NCI-H446 (cell line): ENCODE results near the gene RNF32.
"Not testable (repeated sequence)": the region's sequence is repeated elsewhere in the genome, so short reads cannot be mapped to it uniquely, and the experiment has no call there.

Experiments used
- DNase-seq, 2 experiments: peaks; one replicate each; lab custom pipeline; 2025; lab: John Stamatoyannopoulos, UW

The RNF32 gene

GRCh38 chr7:156642306-156643045 is 1.9 kb downstream of the RNF32 start:
- DNase-seq = no peak

DNA sequence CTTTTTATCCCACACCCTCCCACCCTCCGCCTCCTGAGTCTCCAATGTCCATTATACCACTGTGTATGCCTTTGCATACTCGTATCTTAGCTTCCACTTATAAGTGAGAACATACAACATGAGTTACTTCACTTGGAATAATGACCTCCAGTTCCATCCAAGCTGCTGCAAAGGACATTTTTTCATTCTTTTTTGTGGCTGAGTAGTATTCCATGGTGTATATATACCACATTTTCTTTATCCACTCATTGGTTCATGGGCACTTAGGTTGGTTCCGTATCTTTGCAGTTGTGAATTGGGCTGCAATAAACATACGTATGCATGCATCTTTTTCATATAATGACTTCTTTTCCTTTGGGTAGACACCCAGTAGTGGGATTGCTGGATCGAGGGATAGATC is 6.8 kb downstream of the RNF32 start:
- DNase-seq = not testable (repeated sequence)

GRCh38 chr7:156650042-156650441 is 9.5 kb downstream of the RNF32 start:
- no peak for DNase-seq

GRCh38 chr7:156651474-156651873 is 10.9 kb downstream of the RNF32 start:
- DNase-seq = no peak

DNA sequence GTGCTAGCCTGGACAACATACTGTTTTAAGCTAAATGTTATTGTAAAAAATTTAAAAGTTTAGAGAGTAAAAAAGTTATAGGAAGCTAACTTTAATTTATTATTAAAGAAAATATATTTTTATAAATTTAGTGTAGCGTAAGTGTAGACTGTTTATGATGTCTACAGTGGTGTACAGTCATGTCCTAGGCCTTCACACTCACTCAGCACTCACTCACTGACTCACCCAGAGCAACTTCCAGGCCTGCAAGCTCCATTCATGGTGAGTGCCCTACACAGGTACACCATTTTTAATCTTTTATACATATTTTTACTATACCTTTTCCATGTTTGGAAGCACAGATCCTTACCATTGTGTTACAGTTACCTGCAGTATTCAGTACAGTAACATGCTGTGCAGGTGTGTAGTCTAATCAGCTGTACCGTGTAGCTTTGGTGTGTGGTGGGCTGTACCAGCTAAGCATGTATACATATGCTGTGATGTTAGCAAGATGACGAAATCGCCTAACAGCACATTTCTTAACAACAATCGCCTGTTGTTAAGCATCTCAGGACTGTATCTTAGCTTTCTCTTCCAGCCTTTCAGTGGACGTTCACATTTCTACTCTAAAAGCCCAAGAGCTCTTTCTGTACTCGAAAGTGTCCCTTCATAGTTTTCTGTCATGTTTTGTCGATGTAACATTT is 12.5 kb downstream of the RNF32 start:
- DNase-seq = no peak

DNA sequence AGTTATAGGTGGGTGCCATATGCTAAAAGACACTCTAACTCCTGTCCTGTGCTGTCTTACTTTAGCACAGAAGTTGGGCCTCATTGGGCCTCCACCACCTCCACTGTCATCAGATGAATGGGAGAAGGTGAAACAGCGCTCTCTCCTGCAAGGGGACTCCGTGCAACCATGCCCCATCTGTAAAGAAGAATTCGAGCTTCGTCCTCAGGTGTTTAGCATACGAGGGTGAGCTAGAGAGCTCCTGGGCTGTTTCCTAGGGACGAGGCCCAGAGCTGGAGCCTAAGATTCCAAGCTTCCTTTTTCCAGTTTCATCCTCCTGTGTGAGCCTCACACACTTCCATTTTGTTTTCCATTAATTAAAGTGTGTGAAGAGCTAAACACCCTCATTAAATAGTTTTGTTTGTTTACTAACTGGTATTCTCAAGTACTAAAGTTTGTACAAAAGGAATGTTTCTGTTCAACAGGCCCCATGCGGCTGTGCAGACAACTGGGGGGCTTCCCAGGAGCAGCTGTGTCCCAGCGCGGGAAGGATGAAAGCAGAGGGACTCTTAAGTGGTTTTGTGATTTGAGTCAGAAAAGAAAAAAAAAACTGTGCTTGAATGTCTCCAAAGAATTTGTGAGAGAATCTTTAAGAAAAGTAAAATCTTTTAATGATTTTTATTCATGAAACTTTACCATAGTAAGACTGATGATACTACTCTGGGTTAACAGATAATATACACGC is 14.1 kb downstream of the RNF32 start:
- DNase-seq = no peak

DNA sequence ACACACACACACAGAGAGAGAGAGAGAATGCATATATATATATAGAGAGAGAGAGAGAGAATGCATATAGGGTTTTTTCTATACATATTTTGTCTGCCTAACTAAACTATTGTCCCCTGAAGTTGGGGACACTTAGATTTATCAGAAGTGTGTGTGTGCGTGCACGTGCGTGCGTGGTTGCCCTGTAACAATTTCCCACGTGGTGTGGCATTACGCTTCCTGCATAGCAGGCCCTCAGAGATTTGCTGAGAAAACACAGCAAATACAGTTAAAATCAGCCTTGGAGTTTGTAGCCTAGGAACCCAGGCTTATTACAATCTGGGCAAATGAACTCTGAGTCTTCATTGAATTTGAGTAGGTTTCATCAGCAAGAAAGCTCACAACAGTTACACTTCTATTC is 14.7 kb downstream of the RNF32 start:
- DNase-seq = no peak

DNA sequence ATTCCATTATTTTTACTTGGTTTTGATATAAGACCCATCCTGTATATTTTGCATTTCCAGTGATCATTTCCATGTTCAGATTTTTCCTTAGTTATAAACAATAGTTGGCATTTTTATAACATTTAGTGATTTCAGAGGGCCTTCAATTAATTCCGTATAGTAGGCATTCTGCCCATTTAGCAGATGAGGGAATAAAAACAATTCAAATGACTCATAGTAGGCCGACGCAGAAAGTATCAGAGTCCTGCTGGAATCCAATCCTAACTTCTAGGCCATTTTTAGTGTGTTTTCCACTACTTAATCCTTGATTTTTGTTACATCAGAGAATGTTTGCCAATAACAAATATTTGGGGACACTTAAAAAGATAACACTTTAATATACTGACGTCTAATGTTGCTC is 15.4 kb downstream of the RNF32 start:
- no peak for DNase-seq

GRCh38 chr7:156656598-156656997 is 16.0 kb downstream of the RNF32 start:
- no peak for DNase-seq

- DNase-seq = no peak
These were observed 17.1 kb downstream of the RNF32 start for GRCh38 chr7:156657681-156658080.

- no peak for DNase-seq
These were observed 18.6 kb downstream of the RNF32 start for GRCh38 chr7:156659203-156659602.

- no peak for DNase-seq
These were observed 19.4 kb downstream of the RNF32 start for GRCh38 chr7:156659961-156660360.

DNA sequence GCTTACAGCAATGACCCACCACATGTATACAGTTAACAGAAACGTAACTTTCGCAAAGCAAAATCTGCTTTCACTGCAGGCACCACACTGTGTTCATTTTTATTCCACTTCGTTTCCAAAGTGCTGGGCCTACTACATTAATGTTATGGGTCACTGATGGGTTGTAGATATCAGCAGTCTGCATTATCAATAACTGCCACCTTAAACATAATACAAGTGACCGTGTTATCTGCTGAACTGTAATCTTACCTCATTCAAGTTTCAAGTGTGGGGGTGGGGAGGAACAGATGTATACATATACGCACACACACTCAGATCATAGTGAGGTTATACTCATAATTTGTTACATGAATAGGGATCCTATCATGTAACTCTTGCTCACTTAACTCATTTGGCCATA is 21.1 kb downstream of the RNF32 start:
- no peak for DNase-seq

DNA sequence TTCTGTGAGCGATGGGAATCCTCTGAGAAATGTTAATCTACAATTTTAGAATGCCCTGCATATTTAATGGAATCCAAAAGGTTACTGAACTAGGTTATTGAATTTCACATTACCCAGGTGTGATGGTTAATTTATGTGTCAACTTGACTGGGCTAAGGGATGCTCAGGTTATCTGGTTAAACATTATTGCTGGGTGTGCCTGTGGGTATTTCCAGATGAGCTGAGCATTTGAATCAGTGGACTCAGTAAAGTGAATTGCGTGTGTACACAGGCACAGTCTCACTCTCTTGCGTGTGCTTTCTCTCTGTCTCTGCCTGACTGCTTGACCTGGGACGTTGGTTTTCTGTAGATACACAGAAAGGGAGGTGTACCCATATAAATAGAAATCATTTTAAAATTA is 21.7 kb downstream of the RNF32 start:
- DNase-seq = no peak

- DNase-seq = no peak
These were observed 24.5 kb downstream of the RNF32 start for GRCh38 chr7:156665101-156665500.

GRCh38 chr7:156666368-156667109 is 26.0 kb downstream of the RNF32 start:
- no peak for DNase-seq

GRCh38 chr7:156667110-156667426 is 26.5 kb downstream of the RNF32 start:
- no peak for DNase-seq

- no peak for DNase-seq
These were observed 27.7 kb downstream of the RNF32 start for GRCh38 chr7:156668130-156668741.

DNA sequence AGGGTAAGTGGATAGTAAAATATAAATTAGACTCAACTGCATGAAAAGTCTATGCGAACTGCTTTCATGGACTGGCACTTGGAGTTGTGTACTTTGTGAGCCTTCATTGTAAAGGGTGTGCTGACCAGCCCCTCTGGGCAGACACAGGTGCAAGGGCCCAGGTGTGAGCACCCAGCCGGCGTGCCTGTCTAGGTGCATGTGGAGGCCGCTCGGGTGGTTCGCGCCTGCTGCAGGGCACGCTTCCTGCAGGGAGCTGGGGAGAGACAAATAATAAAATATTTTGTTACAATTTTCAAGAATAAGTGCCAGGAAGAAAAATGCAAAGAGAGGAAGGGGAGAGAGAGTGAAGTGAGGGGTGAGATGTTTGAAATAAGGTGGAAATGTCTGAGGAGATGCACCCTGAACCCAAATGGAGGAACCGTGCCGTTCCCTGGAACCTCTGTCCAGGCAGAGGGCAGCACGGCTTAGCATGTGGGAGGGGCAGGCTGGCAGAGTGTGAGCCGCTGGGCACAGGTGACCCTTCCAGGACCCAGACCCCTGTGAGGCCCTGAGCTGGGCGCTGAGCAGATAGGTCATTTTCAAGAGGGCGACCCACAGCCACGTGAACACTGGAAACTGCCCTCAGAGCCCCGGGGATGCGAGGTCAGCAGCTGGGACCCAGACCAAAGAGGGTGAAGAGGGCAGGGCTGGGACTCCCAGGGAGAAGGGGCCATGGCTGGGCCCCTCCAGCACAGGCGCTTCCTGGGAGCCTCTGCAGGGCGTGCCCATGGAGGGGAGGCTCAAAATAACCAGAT is 28.7 kb downstream of the RNF32 start:
- no peak for DNase-seq

DNA sequence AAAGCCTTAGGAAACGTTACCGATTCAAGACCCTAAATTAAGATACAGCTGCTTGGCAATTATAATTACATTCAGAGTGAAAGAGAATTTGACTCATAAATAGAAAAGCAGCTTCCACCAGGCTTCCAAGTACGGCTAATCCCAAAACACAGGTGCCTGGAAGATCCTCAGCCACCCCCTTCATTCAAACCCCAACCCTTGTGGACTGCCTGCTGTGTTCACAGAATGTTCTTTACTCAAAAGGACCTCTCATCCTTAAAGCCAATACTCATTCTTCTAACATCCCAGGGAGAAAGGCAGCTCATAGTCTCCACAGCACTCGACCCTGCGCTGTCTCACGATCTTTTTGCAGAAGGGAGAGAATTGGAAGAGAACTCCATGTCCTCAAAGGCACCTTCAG is 32.9 kb downstream of the RNF32 start:
- DNase-seq = no peak

DNA sequence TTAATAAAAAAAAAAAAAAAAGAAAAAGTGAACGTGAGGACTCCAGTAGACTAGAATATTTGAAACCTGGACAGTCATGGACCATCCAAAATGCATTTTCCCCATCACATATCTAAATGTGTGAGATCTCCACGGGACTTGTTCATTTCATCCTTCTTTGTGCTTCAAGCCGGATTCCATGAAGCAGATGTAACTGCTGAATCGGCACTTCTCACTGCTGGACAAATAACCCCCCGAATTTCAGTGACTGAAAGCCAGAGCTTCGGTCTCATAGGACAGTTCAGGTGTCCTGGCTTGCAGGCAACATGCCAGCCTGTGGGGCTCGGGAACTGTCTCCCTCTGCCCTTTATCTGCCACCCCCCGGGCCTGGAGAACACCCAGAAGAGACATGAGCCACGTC is 33.3 kb downstream of the RNF32 start:
- no peak for DNase-seq
